ENCODE results near the gene HGS. TPM values are rescaled to one million over a fixed set of nuclear protein-coding genes. Genes with fewer than 3 reads are reported as not detected.

Gene HGS
- total and polyA plus RNA-seq, 2 of the 4 experiments (the other 2 are of a cell fraction): 52.5 to 137 TPM

GRCh38 chr17:81672954-81673353 lies 10.9 kb upstream of the HGS start:
- dilution Hi-C loops (cut with HindIII; ENCODE audit: low sequenced_read_pairs, unreplicated experiment) (no loop called here), intact Hi-C loops (cut with micrococcal nuclease) (no loop called here), in situ Hi-C loops (cut with MboI; ENCODE audit: low sequenced_read_pairs) (no loop called here)
- H3K27me3 ChIP-seq (ENCODE audit: control insufficient read depth, insufficient read depth, low read length): no peaks in the 10 kb centered on the region
- ATAC-seq (ENCODE audit: low read depth) (no peak), DNase-seq (no peak)
- no TSS peak for BruUV-seq (replicated peaks)
- no peak overlapping the region for H3K14ac ChIP-seq (replicated peaks; ENCODE audit: low read depth, low read length)
- H3K23ac ChIP-seq (ENCODE audit: low read depth, low read length): no peak overlapping the region
- H3K9me1 ChIP-seq (ENCODE audit: insufficient read depth, low read length): no peaks in the 10 kb centered on the region
- H2AK9ac ChIP-seq (replicated peaks; ENCODE audit: low read depth, low read length, poor library complexity): no peak overlapping the region
- H2AK5ac ChIP-seq (ENCODE audit: low read depth, low read length): no peak overlapping the region
- H3K4me3 ChIP-seq (ENCODE audit: insufficient read depth, low read depth, low read length): no peak overlapping the region
- H3K4me1 ChIP-seq (ENCODE audit: control insufficient read depth, insufficient read depth, low read length): no peaks in the 10 kb centered on the region
- peaks cover 50% of the 10 kb centered on the region for H3K36me3 ChIP-seq (ENCODE audit: control insufficient read depth, insufficient read depth, low read length)
- no peak overlapping the region for H3K18ac ChIP-seq (ENCODE audit: low read depth, low read length)
- H2BK5ac ChIP-seq (ENCODE audit: low read depth, low read length, poor library complexity, severe bottlenecking): no peak overlapping the region
- H3K9me3 ChIP-seq (ENCODE audit: control insufficient read depth, insufficient read depth, low read length): no peaks in the 10 kb centered on the region
- no peak overlapping the region for H4K91ac ChIP-seq (ENCODE audit: insufficient read depth, low read depth, low read length)
- CTCF ChIA-PET: no interaction called here
- no peak overlapping the region for H2BK20ac ChIP-seq (ENCODE audit: low read depth, low read length)
- H3K4ac ChIP-seq (ENCODE audit: low read depth, low read length): no peak overlapping the region
- H3K79me1 ChIP-seq (ENCODE audit: low read depth in 1 of 2, low read length in 2 of 2): peaks cover 15 to 54% of the 10 kb centered on the region in 2 experiments
- no peak overlapping the region for H3K27ac ChIP-seq (ENCODE audit: insufficient read depth, low read length)
- WGBS, 2 experiments (ENCODE audit: extremely low coverage in 2 of 2, insufficient read length in 1 of 2): 96% methylated on average over 9 of the region's 16 CpGs; no CpG with 5 or more reads in 1 of the 2 experiments
- POLR2A ChIA-PET (ENCODE audit: unreplicated experiment): no interaction called here
- no peak overlapping the region for H3K4me2 ChIP-seq (ENCODE audit: low read depth, low read length)
- no peak overlapping the region for H2BK15ac ChIP-seq (ENCODE audit: low read depth, low read length)
- TF ChIP-seq FOS (IDR thresholded peaks at IDR 0.05; ENCODE audit: low read depth, low read length) (no peak), NFE2L2 (IDR thresholded peaks at IDR 0.05; ENCODE audit: low read depth, low read length) (no peak), MAZ (IDR thresholded peaks at IDR 0.05; ENCODE audit: borderline replicate concordance, low read depth, low read length) (no peak), BHLHE40 (IDR thresholded peaks at IDR 0.05; ENCODE audit: low read depth, low read length) (no peak), USF2 (IDR thresholded peaks at IDR 0.05; ENCODE audit: low read depth, low read length) (no peak), RCOR1 (IDR thresholded peaks at IDR 0.05; ENCODE audit: insufficient replicate concordance, low read length) (no peak), MXI1 (IDR thresholded peaks at IDR 0.05; ENCODE audit: borderline replicate concordance, low read depth, low read length) (no peak), RAD21 (IDR thresholded peaks at IDR 0.05; ENCODE audit: low read length) (no peak), CTCF (conservative IDR thresholded peaks at IDR 0.05; ENCODE audit: low read depth, low read length) (no peak)
- no peak overlapping the region for H3K9ac ChIP-seq (ENCODE audit: low read depth, low read length)
- no peak overlapping the region for H4K8ac ChIP-seq (ENCODE audit: low read depth in 2 of 2, low read length in 2 of 2)
- H2BK120ac ChIP-seq (ENCODE audit: low read depth, low read length): no peak overlapping the region
- no peak overlapping the region for H3K56ac ChIP-seq (ENCODE audit: extremely low read depth, insufficient read depth, low read length)
- no peak overlapping the region for H2AFZ ChIP-seq (replicated peaks; ENCODE audit: low read length, poor library complexity)
- no peak overlapping the region for H4K5ac ChIP-seq (ENCODE audit: low read depth, low read length)
- peaks cover 8% of the 10 kb centered on the region; the same call in 1 of the 2 replicates for H4K20me1 ChIP-seq (ENCODE audit: insufficient read depth, low read length)
